GM19438 (cell line): Measurements from ENCODE around the gene LHX4.
"Not testable (repeated sequence)": the region's sequence is repeated elsewhere in the genome, so short reads cannot be mapped to it uniquely, and the experiment has no call there.

Experiments used
- ATAC-seq: cut with Tn5 transposase; IDR thresholded peaks from one replicate; pipeline ENCODE4 v1.9.1; 2021; ENCODE audit warnings: low read depth; ENCODE audit not compliant: unreplicated experiment

The LHX4 gene

GRCh38 chr1:180196436-180197003, 33.5 kb upstream of the LHX4 start:
- ATAC-seq, result no peak

- ATAC-seq, result no peak
Observed at GRCh38 chr1:180197231-180197630, 32.8 kb upstream of the LHX4 start.

DNA sequence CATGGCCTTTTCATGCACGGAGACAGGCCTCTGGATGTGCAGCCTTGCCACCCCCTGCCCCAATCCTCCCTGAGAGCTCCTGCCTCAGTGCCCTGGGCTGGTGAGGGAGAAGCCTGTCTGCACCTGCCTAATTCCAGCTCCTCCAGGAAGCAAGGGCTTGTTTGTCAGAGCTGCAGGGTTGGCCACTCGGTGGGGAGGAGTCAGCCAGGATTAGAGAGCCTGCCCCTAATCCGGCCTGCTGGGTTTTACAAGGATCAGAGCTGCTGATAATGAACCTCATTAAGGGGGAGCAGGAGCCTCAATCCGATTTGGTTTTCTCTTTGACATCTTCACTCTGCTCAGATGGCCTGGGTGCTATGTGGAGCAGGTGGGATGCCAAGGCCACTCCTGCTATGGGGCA, 31.9 kb upstream of the LHX4 start:
- ATAC-seq, result no peak

GRCh38 chr1:180198611-180199010, 31.5 kb upstream of the LHX4 start:
- no peak for ATAC-seq

DNA sequence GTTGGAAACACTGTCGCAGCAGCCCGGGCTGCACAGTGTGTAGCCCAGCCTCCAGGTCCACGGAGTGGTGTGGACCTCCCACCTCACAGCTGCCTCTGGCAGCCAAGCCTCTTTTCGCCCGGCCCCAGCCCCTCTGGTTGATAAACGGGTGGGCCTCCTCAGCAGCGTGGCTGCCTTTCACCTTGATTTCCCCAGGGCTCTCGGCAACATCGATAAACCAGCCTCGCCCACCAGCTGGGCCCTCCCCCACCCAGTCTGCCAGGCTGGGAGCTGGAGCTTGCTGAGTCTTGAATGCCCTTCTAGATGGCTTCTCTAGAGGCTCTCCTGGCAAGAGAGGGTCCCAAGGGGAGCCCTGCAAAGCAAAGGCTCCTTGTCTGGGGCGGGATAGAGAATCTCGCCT, 31.0 kb upstream of the LHX4 start:
- ATAC-seq, result no peak

GRCh38 chr1:180201451-180202200, 28.4 kb upstream of the LHX4 start:
- no peak for ATAC-seq

GRCh38 chr1:180202588-180202987, 27.5 kb upstream of the LHX4 start:
- ATAC-seq, result not testable (repeated sequence)

DNA sequence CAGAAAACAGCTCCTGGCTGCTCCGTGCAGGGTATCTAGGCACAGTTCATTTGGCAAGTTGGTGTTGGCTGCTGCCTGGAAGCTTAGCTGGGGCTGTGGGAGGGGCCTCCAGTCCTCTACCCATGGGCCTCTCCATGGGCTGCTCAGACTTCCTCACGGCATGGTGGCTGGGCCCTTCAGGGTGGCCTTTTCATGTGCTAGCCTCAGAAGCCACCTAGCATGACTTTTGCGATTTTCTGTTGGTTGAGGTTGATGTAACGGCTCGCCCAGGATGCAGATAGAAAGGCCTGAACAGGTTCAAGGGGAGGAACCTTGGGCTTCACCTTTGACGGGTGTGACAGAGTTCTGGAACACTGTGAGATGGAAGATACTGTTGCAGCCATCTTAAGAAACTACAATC, 25.8 kb upstream of the LHX4 start:
- no peak for ATAC-seq

- no peak for ATAC-seq
Observed at GRCh38 chr1:180206581-180206980, 23.5 kb upstream of the LHX4 start.

DNA sequence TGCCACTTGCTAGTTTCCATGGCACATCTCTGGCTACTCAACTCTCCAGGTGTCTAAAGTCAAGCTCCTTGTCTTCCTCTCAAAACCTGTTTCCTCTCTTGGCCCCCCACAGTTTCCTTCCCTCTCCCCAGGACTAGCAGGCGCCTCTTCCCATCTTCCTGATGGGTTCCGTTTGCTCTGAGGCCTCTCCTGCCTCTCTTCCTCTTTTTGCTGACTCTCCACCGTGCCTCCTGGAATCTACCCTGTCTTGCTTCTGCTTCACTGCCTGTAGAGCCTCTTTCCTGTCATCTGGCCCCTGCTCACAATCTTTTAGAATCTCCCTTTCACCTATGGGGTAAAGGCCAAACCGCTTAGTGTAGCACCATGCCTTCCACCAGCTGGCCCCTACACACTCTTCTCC, 21.8 kb upstream of the LHX4 start:
- no peak for ATAC-seq

GRCh38 chr1:180210008-180210620, 19.9 kb upstream of the LHX4 start:
- ATAC-seq, result no peak

- no peak for ATAC-seq
Observed at GRCh38 chr1:180211156-180211859, 18.8 kb upstream of the LHX4 start.

DNA sequence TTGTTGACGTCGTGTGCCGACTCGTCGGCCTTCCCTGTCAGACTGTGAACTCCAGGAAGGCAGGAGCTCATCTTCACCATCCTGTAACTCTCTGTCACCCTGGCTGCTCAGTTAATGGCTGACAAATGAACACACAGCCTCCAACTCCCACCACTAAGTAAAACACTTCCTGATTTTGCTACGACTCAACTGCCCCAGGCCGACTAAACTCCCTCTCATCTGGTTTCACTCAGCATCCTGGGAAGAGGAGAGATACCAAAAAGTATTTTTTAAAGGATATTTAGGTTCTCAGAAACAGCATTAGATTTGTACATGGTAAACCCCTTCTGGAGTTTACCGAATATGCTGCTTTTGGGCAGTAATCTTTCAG, 18.2 kb upstream of the LHX4 start:
- ATAC-seq, result no peak

- peak; percentile 70 for ATAC-seq
Observed at GRCh38 chr1:180213401-180214170, 16.5 kb upstream of the LHX4 start.

DNA sequence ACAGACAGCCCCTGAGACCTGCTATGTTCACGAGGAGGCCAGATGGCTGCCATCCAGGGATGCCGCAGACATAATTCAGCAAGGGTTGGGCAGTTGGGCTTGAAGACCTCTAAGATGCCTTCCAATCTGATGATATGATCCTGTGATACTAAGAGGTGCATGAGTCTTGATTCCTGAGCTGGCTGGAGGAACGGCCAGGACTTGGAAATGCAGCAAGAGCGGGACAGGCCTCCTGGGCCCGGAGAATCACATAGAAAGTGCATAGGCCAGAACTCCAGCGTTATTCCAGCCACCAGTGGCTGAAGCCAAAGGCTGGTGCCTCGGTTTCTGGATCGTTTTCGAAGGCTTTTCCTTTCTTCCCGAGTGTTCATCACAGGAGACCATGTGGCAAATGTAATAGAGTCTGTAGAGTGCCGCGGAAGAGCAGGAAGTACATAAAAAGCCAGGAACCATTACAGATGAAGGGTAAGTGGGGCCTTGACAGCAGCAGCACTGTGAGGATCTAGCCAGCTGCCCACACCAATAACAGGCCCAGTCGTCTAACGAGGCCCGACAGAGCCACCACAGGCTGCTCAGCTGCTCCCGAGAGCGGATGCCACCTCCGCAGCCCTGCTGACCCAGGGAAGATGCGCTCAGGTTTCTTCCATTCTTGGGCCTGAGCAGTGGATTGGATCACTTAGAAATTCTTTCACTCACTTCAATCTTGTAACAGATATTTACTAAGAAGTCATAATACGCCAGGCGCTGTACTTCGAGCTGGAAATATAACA, 14.0 kb upstream of the LHX4 start:
- no peak for ATAC-seq

GRCh38 chr1:180217006-180217405, 13.1 kb upstream of the LHX4 start:
- ATAC-seq, result no peak

GRCh38 chr1:180218806-180219765, 11.0 kb upstream of the LHX4 start:
- no peak for ATAC-seq

DNA sequence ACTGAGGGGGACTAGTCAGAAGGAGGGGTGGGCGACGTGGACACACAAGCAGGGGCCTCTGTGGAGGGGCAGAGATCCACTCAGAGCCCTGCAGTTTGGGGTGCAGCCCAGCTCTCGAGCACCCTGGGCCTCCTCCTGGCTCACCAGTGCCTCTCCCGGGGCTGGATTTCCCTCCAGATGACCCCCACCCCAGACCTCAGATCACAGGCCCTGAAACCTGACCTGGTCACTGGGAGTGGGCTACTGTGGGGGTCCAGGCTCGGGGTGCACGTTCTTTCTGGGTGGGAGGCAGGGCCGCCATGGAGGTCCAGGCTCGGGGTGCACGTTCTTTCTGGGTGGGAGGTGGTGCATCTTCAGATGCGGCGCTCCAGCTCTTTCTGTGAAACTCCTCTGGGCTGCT, 10.3 kb upstream of the LHX4 start:
- ATAC-seq, result no peak

DNA sequence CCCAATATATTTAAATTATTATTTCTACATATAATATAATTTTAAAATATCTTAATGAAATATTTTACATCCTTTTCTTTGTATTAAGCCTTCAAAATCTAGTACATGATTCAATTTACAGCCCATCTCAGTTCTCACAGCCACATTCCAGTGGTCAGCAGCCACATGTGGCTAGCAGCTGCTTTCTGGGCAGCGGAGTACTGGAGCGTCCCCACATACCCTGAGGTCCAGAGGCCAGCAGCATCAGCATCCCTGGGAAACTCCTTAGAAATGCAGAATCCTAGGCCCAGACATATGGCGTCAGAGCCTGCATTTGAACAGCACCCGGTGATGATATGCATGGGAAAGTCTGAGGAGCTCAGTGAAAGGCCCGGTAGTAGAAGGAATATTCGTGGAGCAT, 8.6 kb upstream of the LHX4 start:
- no peak for ATAC-seq
